ENCODE results near the gene NTN1.

The NTN1 gene

GRCh38 chr17:9229826-9230201 is 208.5 kb downstream of the NTN1 start:
- no peaks in the 10 kb centered on the region for H3K36me3 ChIP-seq (ENCODE audit: insufficient read depth, low read length)
- no peak overlapping the region for H3K4me2 ChIP-seq (ENCODE audit: low read length)
- TF ChIP-seq, protein P1, sequence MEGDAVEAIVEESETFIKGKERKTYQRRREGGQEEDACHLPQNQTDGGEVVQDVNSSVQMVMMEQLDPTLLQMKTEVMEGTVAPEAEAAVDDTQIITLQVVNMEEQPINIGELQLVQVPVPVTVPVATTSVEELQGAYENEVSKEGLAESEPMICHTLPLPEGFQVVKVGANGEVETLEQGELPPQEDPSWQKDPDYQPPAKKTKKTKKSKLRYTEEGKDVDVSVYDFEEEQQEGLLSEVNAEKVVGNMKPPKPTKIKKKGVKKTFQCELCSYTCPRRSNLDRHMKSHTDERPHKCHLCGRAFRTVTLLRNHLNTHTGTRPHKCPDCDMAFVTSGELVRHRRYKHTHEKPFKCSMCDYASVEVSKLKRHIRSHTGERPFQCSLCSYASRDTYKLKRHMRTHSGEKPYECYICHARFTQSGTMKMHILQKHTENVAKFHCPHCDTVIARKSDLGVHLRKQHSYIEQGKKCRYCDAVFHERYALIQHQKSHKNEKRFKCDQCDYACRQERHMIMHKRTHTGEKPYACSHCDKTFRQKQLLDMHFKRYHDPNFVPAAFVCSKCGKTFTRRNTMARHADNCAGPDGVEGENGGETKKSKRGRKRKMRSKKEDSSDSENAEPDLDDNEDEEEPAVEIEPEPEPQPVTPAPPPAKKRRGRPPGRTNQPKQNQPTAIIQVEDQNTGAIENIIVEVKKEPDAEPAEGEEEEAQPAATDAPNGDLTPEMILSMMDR (IDR thresholded peaks at IDR 0.05; ENCODE audit: low read length): no peak
- H3K4me1 ChIP-seq (ENCODE audit: insufficient read depth, low read length, severe bottlenecking): no peaks in the 10 kb centered on the region
- no peak overlapping the region for H3K4me3 ChIP-seq (ENCODE audit: low read depth, low read length, poor library complexity, severe bottlenecking)
- H4K20me1 ChIP-seq (ENCODE audit: insufficient read depth, low read length): no peaks in the 10 kb centered on the region
- H3K27ac ChIP-seq (ENCODE audit: low read depth, low read length, poor library complexity, severe bottlenecking): no peak overlapping the region
- H3K9me2 ChIP-seq (ENCODE audit: low read depth, low read length): no peaks in the 10 kb centered on the region
- no peak overlapping the region for H3K9ac ChIP-seq (ENCODE audit: low read length)
- no peaks in the 10 kb centered on the region; the same call in 1 of the 2 replicates for H3K27me3 ChIP-seq (ENCODE audit: insufficient read depth, low read length)
- H3K9me3 ChIP-seq (ENCODE audit: low read length): no peaks in the 10 kb centered on the region
- no peaks in the 10 kb centered on the region for H3F3A ChIP-seq (ENCODE audit: insufficient read depth, low read length)
- H3K79me2 ChIP-seq (ENCODE audit: insufficient read depth, low read length): no peaks in the 10 kb centered on the region
- no peak overlapping the region for H2AFZ ChIP-seq (ENCODE audit: low read length)

DNA sequence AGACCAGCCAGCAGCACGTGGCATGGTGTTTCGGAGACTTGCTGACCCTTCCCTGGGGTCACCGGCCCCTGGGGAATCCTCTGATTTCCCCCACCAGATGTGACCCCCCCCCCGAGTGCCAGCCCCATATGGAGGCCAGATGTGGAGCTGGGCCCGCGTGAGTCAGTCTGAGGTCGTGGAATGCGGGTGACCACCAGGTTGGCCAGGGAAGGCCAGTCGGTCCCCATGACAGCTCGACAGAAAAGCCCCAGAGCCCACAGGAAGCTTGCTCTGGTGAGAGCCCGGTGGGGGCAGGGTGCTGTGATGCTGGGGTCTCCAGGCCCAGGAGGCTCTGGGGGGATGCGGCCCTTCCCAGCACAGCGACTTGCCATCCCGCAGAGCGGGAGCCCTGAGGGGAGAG is 209.0 kb downstream of the NTN1 start:
- no peak overlapping the region for H2AFZ ChIP-seq (ENCODE audit: low read length)
- H3K9me3 ChIP-seq (ENCODE audit: low read length): no peaks in the 10 kb centered on the region
- no peak overlapping the region for H3K4me3 ChIP-seq (ENCODE audit: low read depth, low read length, poor library complexity, severe bottlenecking)
- no peaks in the 10 kb centered on the region for H3K79me2 ChIP-seq (ENCODE audit: insufficient read depth, low read length)
- no peak overlapping the region for H3K9ac ChIP-seq (ENCODE audit: low read length)
- no peaks in the 10 kb centered on the region for H3F3A ChIP-seq (ENCODE audit: insufficient read depth, low read length)
- no peaks in the 10 kb centered on the region for H3K4me1 ChIP-seq (ENCODE audit: insufficient read depth, low read length, severe bottlenecking)
- H3K27me3 ChIP-seq (ENCODE audit: insufficient read depth, low read length): no peaks in the 10 kb centered on the region; the same call in 1 of the 2 replicates
- no peak for TF ChIP-seq EZH2 (IDR thresholded peaks at IDR 0.05; ENCODE audit: borderline replicate concordance, low read length)
- TF ChIP-seq, protein P1 (IDR thresholded peaks at IDR 0.05; ENCODE audit: low read length): no peak
- H3K36me3 ChIP-seq (ENCODE audit: insufficient read depth, low read length): no peaks in the 10 kb centered on the region
- H3K4me2 ChIP-seq (ENCODE audit: low read length): no peak overlapping the region
- no peak overlapping the region for H3K27ac ChIP-seq (ENCODE audit: low read depth, low read length, poor library complexity, severe bottlenecking)
- no peaks in the 10 kb centered on the region for H3K9me2 ChIP-seq (ENCODE audit: low read depth, low read length)
- no peaks in the 10 kb centered on the region for H4K20me1 ChIP-seq (ENCODE audit: insufficient read depth, low read length)

- Histone ChIP-seq H4K20me1 (ENCODE audit: insufficient read depth, low read length) (no peaks in the 10 kb centered on the region), H3K9me3 (ENCODE audit: low read length) (no peaks in the 10 kb centered on the region), H3K4me3 (ENCODE audit: low read depth, low read length, poor library complexity, severe bottlenecking) (no peak overlapping the region), H3K27ac (ENCODE audit: low read depth, low read length, poor library complexity, severe bottlenecking) (no peak overlapping the region), H2AFZ (ENCODE audit: low read length) (no peak overlapping the region), H3K4me2 (ENCODE audit: low read length) (no peak overlapping the region), H3K79me2 (ENCODE audit: insufficient read depth, low read length) (no peaks in the 10 kb centered on the region), H3F3A (ENCODE audit: insufficient read depth, low read length) (no peaks in the 10 kb centered on the region), H3K36me3 (ENCODE audit: insufficient read depth, low read length) (no peaks in the 10 kb centered on the region), H3K27me3 (ENCODE audit: insufficient read depth, low read length) (no peaks in the 10 kb centered on the region; the same call in 1 of the 2 replicates), H3K9me2 (ENCODE audit: low read depth, low read length) (no peaks in the 10 kb centered on the region), H3K4me1 (ENCODE audit: insufficient read depth, low read length, severe bottlenecking) (no peaks in the 10 kb centered on the region), H3K9ac (ENCODE audit: low read length) (no peak overlapping the region)
- no peak for TF ChIP-seq EZH2 (IDR thresholded peaks at IDR 0.05; ENCODE audit: borderline replicate concordance, low read length)
- TF ChIP-seq, protein P1 (IDR thresholded peaks at IDR 0.05; ENCODE audit: low read length): no peak
These were observed 209.6 kb downstream of the NTN1 start for GRCh38 chr17:9230861-9231260.

Measured in OCI-LY1 (cell line).